ENCODE results near the gene M6PR.
"Not testable (repeated sequence)": the region's sequence is repeated elsewhere in the genome, so short reads cannot be mapped to it uniquely, and the experiment has no call there.

The M6PR gene

GRCh38 chr12:8950702-8951478 is 1.4 kb upstream of the M6PR start:
- DNase-seq: peak in 3 of 4 experiments; percentile 21 to 50 (median 39)

GRCh38 chr12:8950221-8950527 is 729 bp upstream of the M6PR start:
- DNase-seq: no peak

- peak; percentile 69 to 82 (median 76) for DNase-seq
These were observed 624 bp downstream of the M6PR start for GRCh38 chr12:8948701-8949341.

GRCh38 chr12:8947737-8948136 is 1.7 kb downstream of the M6PR start:
- DNase-seq: peak; percentile 51 to 84 (median 62)

- no peak for DNase-seq
These were observed 2.7 kb downstream of the M6PR start for GRCh38 chr12:8946733-8947132.

- DNase-seq: no peak
These were observed 5.8 kb downstream of the M6PR start for GRCh38 chr12:8943565-8944186.

- DNase-seq: no peak
These were observed 7.6 kb downstream of the M6PR start for GRCh38 chr12:8941691-8942478.

GRCh38 chr12:8937842-8938442 is 11.5 kb downstream of the M6PR start:
- peak in 2 of 4 experiments; percentile 22 to 45 for DNase-seq

GRCh38 chr12:8936735-8937134 is 12.7 kb downstream of the M6PR start:
- DNase-seq: no peak

- DNase-seq: not testable (repeated sequence)
These were observed 15.4 kb downstream of the M6PR start for GRCh38 chr12:8934080-8934479.

- DNase-seq: not testable (repeated sequence)
These were observed 17.0 kb downstream of the M6PR start for GRCh38 chr12:8932464-8932863.

GRCh38 chr12:8930655-8931323 is 18.7 kb downstream of the M6PR start:
- DNase-seq: not testable (repeated sequence)

GRCh38 chr12:8922544-8922943 is 26.9 kb downstream of the M6PR start:
- no peak for DNase-seq

GRCh38 chr12:8919643-8920042 is 29.8 kb downstream of the M6PR start:
- DNase-seq: not testable (repeated sequence)

- DNase-seq: no peak
These were observed 31.7 kb downstream of the M6PR start for GRCh38 chr12:8917751-8918150.

GRCh38 chr12:8917031-8917430 is 32.4 kb downstream of the M6PR start:
- DNase-seq: no peak

- DNase-seq: no peak
These were observed 33.3 kb downstream of the M6PR start for GRCh38 chr12:8916154-8916553.

- DNase-seq: peak; percentile 25 to 59 (median 44)
These were observed 34.5 kb downstream of the M6PR start for GRCh38 chr12:8914716-8915526.

GRCh38 chr12:8914033-8914715 is 35.3 kb downstream of the M6PR start, which contains the start of gene PHC1:
TSS of gene PHC1 (plus strand) at chr12:8914509. CDS start at chr12:8917678, 3,169 bp downstream.
- DNase-seq: peak; percentile 46 to 86 (median 72)

- DNase-seq: no peak
These were observed 35.8 kb downstream of the M6PR start for GRCh38 chr12:8913702-8914032.

Data from suppressor macrophage (primary cell).